ENCODE measurements around the gene C6orf141. TPM values are rescaled to one million over a fixed set of nuclear protein-coding genes. Genes with fewer than 3 reads are reported as not detected.

C6orf141 gene
- polyA plus RNA-seq, 1 donor: 24.1 TPM

- no peak overlapping the region for H3K27ac ChIP-seq (ENCODE audit: low read length)
- H3K9me3 ChIP-seq (ENCODE audit: control insufficient read depth, low read depth, low read length): no peaks in the 10 kb centered on the region
- H3K36me3 ChIP-seq (ENCODE audit: control insufficient read depth, insufficient read depth, low read length): no peaks in the 10 kb centered on the region
- WGBS (ENCODE audit: insufficient coverage, low lambda C conversion rate): 88% methylated on average over 1 of the region's 3 CpGs
- peaks cover 3% of the 10 kb centered on the region for H3K4me1 ChIP-seq (ENCODE audit: control insufficient read depth, insufficient read depth, low read length)
- H3K27me3 ChIP-seq (ENCODE audit: control insufficient read depth, insufficient read depth, low read length): no peaks in the 10 kb centered on the region
- no peak overlapping the region for H3K4me3 ChIP-seq (ENCODE audit: low read length)
- DNase-seq: no peak
These were observed 11.4 kb upstream of the C6orf141 start for GRCh38 chr6:49539102-49539501.

- peaks cover 3% of the 10 kb centered on the region for H3K4me1 ChIP-seq (ENCODE audit: control insufficient read depth, insufficient read depth, low read length)
- no peak overlapping the region for H3K4me3 ChIP-seq (ENCODE audit: low read length)
- DNase-seq: no peak
- H3K36me3 ChIP-seq (ENCODE audit: control insufficient read depth, insufficient read depth, low read length): no peaks in the 10 kb centered on the region
- H3K9me3 ChIP-seq (ENCODE audit: control insufficient read depth, low read depth, low read length): no peaks in the 10 kb centered on the region
- H3K27ac ChIP-seq (ENCODE audit: low read length): no peak overlapping the region
- H3K27me3 ChIP-seq (ENCODE audit: control insufficient read depth, insufficient read depth, low read length): no peaks in the 10 kb centered on the region
These were observed 9.9 kb upstream of the C6orf141 start for GRCh38 chr6:49540614-49541013.

- Histone ChIP-seq H3K27ac (ENCODE audit: low read length) (peak overlapping the region; percentile 32), H3K4me3 (ENCODE audit: low read length) (no peak overlapping the region), H3K9me3 (ENCODE audit: control insufficient read depth, low read depth, low read length) (no peaks in the 10 kb centered on the region), H3K4me1 (ENCODE audit: control insufficient read depth, insufficient read depth, low read length) (peaks cover 3% of the 10 kb centered on the region), H3K27me3 (ENCODE audit: control insufficient read depth, insufficient read depth, low read length) (no peaks in the 10 kb centered on the region), H3K36me3 (ENCODE audit: control insufficient read depth, insufficient read depth, low read length) (no peaks in the 10 kb centered on the region)
- WGBS (ENCODE audit: insufficient coverage, low lambda C conversion rate): no CpG with 5 or more reads among the region's 1 CpG
- DNase-seq: peak; percentile 68 to 80
These were observed 9.2 kb upstream of the C6orf141 start for GRCh38 chr6:49541210-49541724.

GRCh38 chr6:49541936-49542335 lies 8.5 kb upstream of the C6orf141 start:
- DNase-seq: no peak
- no peaks in the 10 kb centered on the region for H3K9me3 ChIP-seq (ENCODE audit: control insufficient read depth, low read depth, low read length)
- H3K4me1 ChIP-seq (ENCODE audit: control insufficient read depth, insufficient read depth, low read length): peaks cover 3% of the 10 kb centered on the region
- H3K36me3 ChIP-seq (ENCODE audit: control insufficient read depth, insufficient read depth, low read length): no peaks in the 10 kb centered on the region
- peak overlapping the region; percentile 32 for H3K27ac ChIP-seq (ENCODE audit: low read length)
- no peak overlapping the region for H3K4me3 ChIP-seq (ENCODE audit: low read length)
- no peaks in the 10 kb centered on the region for H3K27me3 ChIP-seq (ENCODE audit: control insufficient read depth, insufficient read depth, low read length)
- WGBS (ENCODE audit: insufficient coverage, low lambda C conversion rate): no CpG with 5 or more reads among the region's 3 CpGs

GRCh38 chr6:49543087-49543858 lies 7.2 kb upstream of the C6orf141 start:
- H3K36me3 ChIP-seq (ENCODE audit: control insufficient read depth, insufficient read depth, low read length): no peaks in the 10 kb centered on the region
- no peak overlapping the region for H3K27ac ChIP-seq (ENCODE audit: low read length)
- H3K9me3 ChIP-seq (ENCODE audit: control insufficient read depth, low read depth, low read length): no peaks in the 10 kb centered on the region
- WGBS (ENCODE audit: insufficient coverage, low lambda C conversion rate): no CpG with 5 or more reads among the region's 7 CpGs
- no peak for DNase-seq
- H3K4me3 ChIP-seq (ENCODE audit: low read length): no peak overlapping the region
- peaks cover 3% of the 10 kb centered on the region for H3K4me1 ChIP-seq (ENCODE audit: control insufficient read depth, insufficient read depth, low read length)
- no peaks in the 10 kb centered on the region for H3K27me3 ChIP-seq (ENCODE audit: control insufficient read depth, insufficient read depth, low read length)

GRCh38 chr6:49546331-49546730 lies 4.1 kb upstream of the C6orf141 start:
- Histone ChIP-seq H3K27ac (ENCODE audit: low read length) (no peak overlapping the region), H3K9me3 (ENCODE audit: control insufficient read depth, low read depth, low read length) (no peaks in the 10 kb centered on the region), H3K27me3 (ENCODE audit: control insufficient read depth, insufficient read depth, low read length) (peaks cover 12% of the 10 kb centered on the region), H3K4me1 (ENCODE audit: control insufficient read depth, insufficient read depth, low read length) (peaks cover 6% of the 10 kb centered on the region), H3K36me3 (ENCODE audit: control insufficient read depth, insufficient read depth, low read length) (no peaks in the 10 kb centered on the region), H3K4me3 (ENCODE audit: low read length) (no peak overlapping the region)
- no CpG with 5 or more reads among the region's 1 CpG for WGBS (ENCODE audit: insufficient coverage, low lambda C conversion rate)
- DNase-seq: no peak

- 100% methylated on average over 2 of the region's 5 CpGs for WGBS (ENCODE audit: insufficient coverage, low lambda C conversion rate)
- Histone ChIP-seq H3K27me3 (ENCODE audit: control insufficient read depth, insufficient read depth, low read length) (peaks cover 12% of the 10 kb centered on the region), H3K36me3 (ENCODE audit: control insufficient read depth, insufficient read depth, low read length) (no peaks in the 10 kb centered on the region), H3K4me3 (ENCODE audit: low read length) (no peak overlapping the region), H3K4me1 (ENCODE audit: control insufficient read depth, insufficient read depth, low read length) (peaks cover 6% of the 10 kb centered on the region), H3K9me3 (ENCODE audit: control insufficient read depth, low read depth, low read length) (no peaks in the 10 kb centered on the region), H3K27ac (ENCODE audit: low read length) (no peak overlapping the region)
- no peak for DNase-seq
These were observed 1.7 kb upstream of the C6orf141 start for GRCh38 chr6:49548613-49549304.

GRCh38 chr6:49549691-49550491 lies 577 bp upstream of the C6orf141 start:
- Histone ChIP-seq H3K9me3 (ENCODE audit: control insufficient read depth, low read depth, low read length) (no peaks in the 10 kb centered on the region), H3K4me1 (ENCODE audit: control insufficient read depth, insufficient read depth, low read length) (peaks cover 6% of the 10 kb centered on the region), H3K36me3 (ENCODE audit: control insufficient read depth, insufficient read depth, low read length) (no peaks in the 10 kb centered on the region), H3K4me3 (ENCODE audit: low read length) (peak overlapping the region; percentile 48), H3K27ac (ENCODE audit: low read length) (no peak overlapping the region), H3K27me3 (ENCODE audit: control insufficient read depth, insufficient read depth, low read length) (peaks cover 12% of the 10 kb centered on the region)
- 60% methylated on average over 10 of the region's 20 CpGs for WGBS (ENCODE audit: insufficient coverage, low lambda C conversion rate)
- DNase-seq: no peak

GRCh38 chr6:49551078-49551865 lies 804 bp downstream of the C6orf141 start:
- no peaks in the 10 kb centered on the region for H3K36me3 ChIP-seq (ENCODE audit: control insufficient read depth, insufficient read depth, low read length)
- 0% methylated on average over 1 of the region's 38 CpGs for WGBS (ENCODE audit: insufficient coverage, low lambda C conversion rate)
- DNase-seq: peak; percentile 26 to 75
- peaks cover 6% of the 10 kb centered on the region for H3K4me1 ChIP-seq (ENCODE audit: control insufficient read depth, insufficient read depth, low read length)
- no peaks in the 10 kb centered on the region for H3K9me3 ChIP-seq (ENCODE audit: control insufficient read depth, low read depth, low read length)
- H3K4me3 ChIP-seq (ENCODE audit: low read length): peak overlapping the region; percentile 48
- peaks cover 12% of the 10 kb centered on the region for H3K27me3 ChIP-seq (ENCODE audit: control insufficient read depth, insufficient read depth, low read length)
- H3K27ac ChIP-seq (ENCODE audit: low read length): no peak overlapping the region

GRCh38 chr6:49551866-49552129 lies 1.3 kb downstream of the C6orf141 start:
- H3K36me3 ChIP-seq (ENCODE audit: control insufficient read depth, insufficient read depth, low read length): no peaks in the 10 kb centered on the region
- DNase-seq: no peak
- H3K4me3 ChIP-seq (ENCODE audit: low read length): peak overlapping the region; percentile 48
- peaks cover 12% of the 10 kb centered on the region for H3K27me3 ChIP-seq (ENCODE audit: control insufficient read depth, insufficient read depth, low read length)
- peaks cover 7% of the 10 kb centered on the region for H3K4me1 ChIP-seq (ENCODE audit: control insufficient read depth, insufficient read depth, low read length)
- 20% methylated on average over 1 of the region's 2 CpGs for WGBS (ENCODE audit: insufficient coverage, low lambda C conversion rate)
- no peaks in the 10 kb centered on the region for H3K9me3 ChIP-seq (ENCODE audit: control insufficient read depth, low read depth, low read length)
- H3K27ac ChIP-seq (ENCODE audit: low read length): no peak overlapping the region
